PC-3 (cell line): ENCODE data around the gene CFAP44.

Source experiments
- EZH2 ChIP-seq: fragments of 300-600 bp; sonication (generic); IDR thresholded peaks from one replicate; pipeline ENCODE4 v1.6.1; 2017; ENCODE audit warnings: antibody characterized with exemption, mild to moderate bottlenecking, low read length; ENCODE audit not compliant: unreplicated experiment
- EZH2phosphoT487 ChIP-seq: fragments of 300-600 bp; sonication (generic); IDR thresholded peaks from 2 replicates; pipeline ENCODE4 v1.6.1; 2018; ENCODE audit warnings: mild to moderate bottlenecking, antibody characterized with exemption, low read length, borderline replicate concordance
- TF ChIP-seq, protein P1 (sequence below): fragments of 300-600 bp; sonication (generic); conservative IDR thresholded peaks from 2 replicates; pipeline ENCODE4 v1.5.1; 2017; ENCODE audit warnings: antibody characterized with exemption, low read depth, mild to moderate bottlenecking, low read length

DNA sequence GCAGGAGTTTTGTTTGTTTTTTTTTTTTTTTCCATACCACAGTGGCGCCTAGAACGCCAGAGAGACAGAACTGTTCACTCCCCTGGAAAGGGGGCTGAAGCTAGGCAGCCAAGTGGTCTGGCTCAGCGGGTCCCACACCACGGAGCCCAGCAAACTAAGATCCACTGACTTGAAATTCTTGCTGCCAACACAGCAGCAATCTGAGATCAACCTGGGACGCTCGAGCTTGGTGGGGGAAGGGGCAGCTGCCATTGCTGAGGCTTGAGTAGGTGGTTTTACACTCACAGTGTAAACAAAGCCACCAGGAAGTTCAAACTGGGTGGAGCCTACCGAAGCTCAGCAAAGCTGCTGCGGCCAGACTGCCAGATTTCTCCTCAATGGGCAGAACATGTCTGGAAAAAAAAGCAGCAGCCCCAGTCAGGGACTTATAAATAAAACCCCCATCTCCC lies 43.9 kb upstream of the CFAP44 start:
- TF ChIP-seq, protein P1, sequence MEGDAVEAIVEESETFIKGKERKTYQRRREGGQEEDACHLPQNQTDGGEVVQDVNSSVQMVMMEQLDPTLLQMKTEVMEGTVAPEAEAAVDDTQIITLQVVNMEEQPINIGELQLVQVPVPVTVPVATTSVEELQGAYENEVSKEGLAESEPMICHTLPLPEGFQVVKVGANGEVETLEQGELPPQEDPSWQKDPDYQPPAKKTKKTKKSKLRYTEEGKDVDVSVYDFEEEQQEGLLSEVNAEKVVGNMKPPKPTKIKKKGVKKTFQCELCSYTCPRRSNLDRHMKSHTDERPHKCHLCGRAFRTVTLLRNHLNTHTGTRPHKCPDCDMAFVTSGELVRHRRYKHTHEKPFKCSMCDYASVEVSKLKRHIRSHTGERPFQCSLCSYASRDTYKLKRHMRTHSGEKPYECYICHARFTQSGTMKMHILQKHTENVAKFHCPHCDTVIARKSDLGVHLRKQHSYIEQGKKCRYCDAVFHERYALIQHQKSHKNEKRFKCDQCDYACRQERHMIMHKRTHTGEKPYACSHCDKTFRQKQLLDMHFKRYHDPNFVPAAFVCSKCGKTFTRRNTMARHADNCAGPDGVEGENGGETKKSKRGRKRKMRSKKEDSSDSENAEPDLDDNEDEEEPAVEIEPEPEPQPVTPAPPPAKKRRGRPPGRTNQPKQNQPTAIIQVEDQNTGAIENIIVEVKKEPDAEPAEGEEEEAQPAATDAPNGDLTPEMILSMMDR: no peak
- TF ChIP-seq EZH2phosphoT487 (no peak), EZH2 (no peak)
